H1 (cell line): ENCODE measurements around the gene QSER1.
"Not testable (repeated sequence)": the region's sequence is repeated elsewhere in the genome, so short reads cannot be mapped to it uniquely, and the experiment has no call there.

ENCODE experiments used
- CHD1 ChIP-seq: IDR thresholded peaks from 2 replicates; pipeline ENCODE4 v1.6.1; 2012; ENCODE audit warnings: low read depth, low read length, improper control_type of control experiment
- CTCF ChIP-seq, 3 experiments: IDR thresholded peaks; 1 replicate in 2 of 3; 2 replicates in 1 of 3; pipeline versions ENCODE4 v1.5.1 to v1.6.1; 2011; ENCODE audit warnings: low read length in 3 of 3, mild to moderate bottlenecking in 3 of 3, inconsistent platforms in 2 of 3, low read depth in 1 of 3, moderate library complexity in 1 of 3; ENCODE audit not compliant: insufficient read depth in 1 of 3; ENCODE audit errors: control extremely low read depth in 1 of 3
- EP300 ChIP-seq, 2 experiments: IDR thresholded peaks; 1 replicate in 1 of 2; 2 replicates in 1 of 2; pipeline ENCODE4 v1.6.1; 2011 to 2012; ENCODE audit warnings: low read depth in 2 of 2, low read length in 2 of 2, mild to moderate bottlenecking in 2 of 2, borderline replicate concordance in 1 of 2, inconsistent platforms in 1 of 2, moderate library complexity in 1 of 2
- GABPA ChIP-seq: IDR thresholded peaks from 2 replicates; pipeline ENCODE4 v1.6.1; 2011; ENCODE audit warnings: mild to moderate bottlenecking, low read length, moderate library complexity, borderline replicate concordance; ENCODE audit not compliant: insufficient read depth
- GTF2F1 ChIP-seq: IDR thresholded peaks from 2 replicates; pipeline ENCODE4 v1.6.1; 2012; ENCODE audit warnings: low read depth, low read length, improper control_type of control experiment, borderline replicate concordance
- JUND ChIP-seq: IDR thresholded peaks from 2 replicates; pipeline ENCODE4 v1.6.1; 2011; ENCODE audit warnings: mild to moderate bottlenecking, improper control_type of control experiment, low read length
- POLR2A ChIP-seq, 2 experiments: IDR thresholded peaks; 1 replicate in 1 of 2; 2 replicates in 1 of 2; pipeline ENCODE4 v1.6.1; 2011; ENCODE audit warnings: low read depth in 2 of 2, low read length in 2 of 2, mild to moderate bottlenecking in 2 of 2; ENCODE audit errors: control extremely low read depth in 1 of 2
- SAP30 ChIP-seq: fragments of 300-600 bp; sonication (generic); IDR thresholded peaks from 2 replicates; pipeline ENCODE4 v1.7.1; 2012; ENCODE audit warnings: low read length, moderate library complexity, mild to moderate bottlenecking, inconsistent platforms; ENCODE audit not compliant: insufficient read depth, insufficient replicate concordance
- SP1 ChIP-seq: IDR thresholded peaks from 2 replicates; pipeline ENCODE4 v1.6.1; 2011; ENCODE audit warnings: low read depth, low read length
- SP4 ChIP-seq: IDR thresholded peaks from 2 replicates; pipeline ENCODE4 v1.6.1; 2012; ENCODE audit warnings: low read length, inconsistent platforms
- TF ChIP-seq, protein P1 (sequence below): IDR thresholded peaks from 2 replicates; pipeline ENCODE4 v1.6.1; 2011; ENCODE audit warnings: low read depth, mild to moderate bottlenecking, low read length; ENCODE audit not compliant: insufficient read depth

GRCh38 chr11:32888384-32888710 lies 4.3 kb upstream of the QSER1 start:
- not testable (repeated sequence) for TF ChIP-seq CHD1; GABPA; CTCF (IDR thresholded peaks at IDR 0.05; ENCODE audit: control extremely low read depth in 1 of 3, insufficient read depth in 1 of 3, low read depth in 1 of 3, low read length in 3 of 3); SP1; EP300 (IDR thresholded peaks at IDR 0.05; ENCODE audit: borderline replicate concordance in 1 of 2, low read depth in 2 of 2, low read length in 2 of 2); POLR2A (IDR thresholded peaks at IDR 0.05; ENCODE audit: control extremely low read depth in 1 of 2, low read depth in 2 of 2, low read length in 2 of 2); SAP30; JUND; SP4; GTF2F1
- TF ChIP-seq, protein P1, sequence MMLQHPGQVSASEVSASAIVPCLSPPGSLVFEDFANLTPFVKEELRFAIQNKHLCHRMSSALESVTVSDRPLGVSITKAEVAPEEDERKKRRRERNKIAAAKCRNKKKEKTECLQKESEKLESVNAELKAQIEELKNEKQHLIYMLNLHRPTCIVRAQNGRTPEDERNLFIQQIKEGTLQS, result not testable (repeated sequence)
